OCI-LY7 (cell line): ENCODE measurements around the gene RPS14. TPM values are rescaled to one million over a fixed set of nuclear protein-coding genes. Genes with fewer than 3 reads are reported as not detected.

Experiments
- BruUV-seq: library from RNA; stranded (reverse); fragments of 400-500 nt; replicated peaks from 2 replicates; lab custom pipeline; 2021; lab: Mats Ljungman, UMichigan
- CTCF ChIA-PET: fragments of 300-600 bp; sonication (Branson Sonifier 250); formaldehyde crosslinking; loops from one replicate; lab custom pipeline; 2022; ENCODE audit warnings: antibody characterized with exemption; ENCODE audit not compliant: unreplicated experiment; lab: Charles Lee
- POLR2A ChIA-PET: fragments of 300-600 bp; sonication (Branson Sonifier 250); formaldehyde crosslinking; loops from one replicate; lab custom pipeline; 2022; ENCODE audit warnings: antibody characterized with exemption; lab: Charles Lee
- DNase-seq: peaks from one replicate; pipeline ENCODE4 v3.0.0-alpha.2; 2015; ENCODE audit warnings: low spot score
- H2AFZ ChIP-seq: fragments of 200-600 bp; sonication (generic), shearing (Covaris generic); 2 replicates; pipeline ENCODE4 v1.6.1; 2014; ENCODE audit warnings: mild to moderate bottlenecking, antibody characterized with exemption, low read length, moderate library complexity
- H3K27ac ChIP-seq: fragments of 200-600 bp; sonication (generic); 2 replicates; pipeline ENCODE4 v1.5.1; 2014; ENCODE audit warnings: mixed run types, low read depth, mild to moderate bottlenecking, moderate library complexity, low read length, inconsistent platforms; ENCODE audit not compliant: poor library complexity, severe bottlenecking
- H3K36me3 ChIP-seq: fragments of 200-600 bp; sonication (generic); 2 replicates; pipeline ENCODE4 v1.6.1; 2014; ENCODE audit warnings: mild to moderate bottlenecking, antibody characterized with exemption, low read length, moderate library complexity, mixed read lengths; ENCODE audit not compliant: insufficient read depth
- H3K4me1 ChIP-seq: fragments of 200-600 bp; sonication (generic); 2 replicates; pipeline ENCODE4 v1.5.1; 2014; ENCODE audit warnings: mild to moderate bottlenecking, low read length; ENCODE audit not compliant: insufficient read depth, poor library complexity, severe bottlenecking
- H3K4me2 ChIP-seq: fragments of 200-600 bp; sonication (generic); 2 replicates; pipeline ENCODE4 v1.6.1; 2014; ENCODE audit warnings: mild to moderate bottlenecking, low read length
- H3K4me3 ChIP-seq: fragments of 200-600 bp; sonication (generic); 2 replicates; pipeline ENCODE4 v1.5.1; 2014; ENCODE audit warnings: mild to moderate bottlenecking, low read depth, low read length; ENCODE audit not compliant: poor library complexity, severe bottlenecking
- H3K79me2 ChIP-seq: fragments of 200-600 bp; sonication (generic); 2 replicates; pipeline ENCODE4 v1.6.1; 2016; ENCODE audit warnings: low read depth, mild to moderate bottlenecking, low read length, moderate library complexity, mixed read lengths; ENCODE audit not compliant: insufficient read depth
- H3K9me2 ChIP-seq: fragments of 200-600 bp; sonication (generic); 2 replicates; pipeline ENCODE4 v1.6.1; 2016; ENCODE audit warnings: mild to moderate bottlenecking, low read length, mixed read lengths; ENCODE audit not compliant: insufficient read depth
- H3K9me3 ChIP-seq: fragments of 200-600 bp; sonication (generic); 2 replicates; pipeline ENCODE4 v1.6.1; 2014; ENCODE audit warnings: mild to moderate bottlenecking, mixed run types, low read length, mixed read lengths
- H4K20me1 ChIP-seq: fragments of 200-600 bp; sonication (generic); 2 replicates; pipeline ENCODE4 v1.6.1; 2014; ENCODE audit warnings: mild to moderate bottlenecking, antibody characterized with exemption, low read length, moderate library complexity, mixed read lengths; ENCODE audit not compliant: insufficient read depth
- EZH2phosphoT487 ChIP-seq: fragments of 200-600 bp; sonication (generic); IDR thresholded peaks from 2 replicates; pipeline ENCODE4 v1.6.1; 2018; ENCODE audit warnings: low read depth, borderline replicate concordance, mild to moderate bottlenecking, mixed run types, antibody characterized with exemption, low read length, moderate library complexity, mixed read lengths
- intact Hi-C: fragments of 100-400 bp; cut with micrococcal nuclease; formaldehyde crosslinking; loops from one replicate; pipeline ENCODE4 v1.10.0; 2022; ENCODE audit not compliant: unreplicated experiment
- total RNA-seq, 2 experiments: library from RNA; depleted of rRNA in 1 of 2; stranded (reverse); fragments of >200 nt in 1 of 2; shearing (Covaris generic) in 1 of 2; gene quantifications; 2 replicates each; pipeline ENCODE4 v1.2.3, GENCODE V29; 2014 to 2022
- TF ChIP-seq, protein P1 (sequence below): fragments of 200-600 bp; sonication (generic); conservative IDR thresholded peaks from 2 replicates; pipeline ENCODE4 v1.5.1; 2014; ENCODE audit warnings: mild to moderate bottlenecking, antibody characterized with exemption, low read length, moderate library complexity, mixed read lengths

RPS14 gene
- total RNA-seq, 2 experiments from 2014 or later, result 2,281 to 2,304 TPM

- no peaks in the 10 kb centered on the region; the same call in 1 of the 2 replicates for H4K20me1 ChIP-seq
- POLR2A ChIA-PET, result interaction anchor here (1.5 to 2.7 kb wide), 2 partner anchors 8 to 18 kb away, joined by 4 to 19 read pairs; no protein-coding TSS in a partner anchor
- no peak overlapping the region for H3K27ac ChIP-seq
- CTCF ChIA-PET, result interaction anchor here (2.0 kb wide), 1 partner anchor 8 kb away, joined by 10 read pairs; no protein-coding TSS in a partner anchor
- intact Hi-C loops, result loop anchor here (10.0 kb wide), 1 partner anchor 656 kb away; the partner anchor contains the start of gene ANXA6
- peaks cover 12% of the 10 kb centered on the region for H3K4me1 ChIP-seq
- BruUV-seq, result no TSS peak
- no peaks in the 10 kb centered on the region for H3K9me3 ChIP-seq
- no peak overlapping the region for H2AFZ ChIP-seq
- H3K79me2 ChIP-seq, result no peaks in the 10 kb centered on the region
- TF ChIP-seq EZH2phosphoT487, result no peak
- DNase-seq, result no peak
- H3K4me3 ChIP-seq, result no peak overlapping the region
- H3K4me2 ChIP-seq, result no peak overlapping the region
- H3K36me3 ChIP-seq, result no peaks in the 10 kb centered on the region
- no peaks in the 10 kb centered on the region for H3K9me2 ChIP-seq
These were observed 49.0 kb upstream of the RPS14 start for GRCh38 chr5:150498501-150498900.

- H3K79me2 ChIP-seq, result no peaks in the 10 kb centered on the region
- H3K4me3 ChIP-seq, result no peak overlapping the region
- no peak for DNase-seq
- no peak overlapping the region for H3K4me2 ChIP-seq
- H3K4me1 ChIP-seq, result peaks cover 12% of the 10 kb centered on the region
- TF ChIP-seq, protein P1, sequence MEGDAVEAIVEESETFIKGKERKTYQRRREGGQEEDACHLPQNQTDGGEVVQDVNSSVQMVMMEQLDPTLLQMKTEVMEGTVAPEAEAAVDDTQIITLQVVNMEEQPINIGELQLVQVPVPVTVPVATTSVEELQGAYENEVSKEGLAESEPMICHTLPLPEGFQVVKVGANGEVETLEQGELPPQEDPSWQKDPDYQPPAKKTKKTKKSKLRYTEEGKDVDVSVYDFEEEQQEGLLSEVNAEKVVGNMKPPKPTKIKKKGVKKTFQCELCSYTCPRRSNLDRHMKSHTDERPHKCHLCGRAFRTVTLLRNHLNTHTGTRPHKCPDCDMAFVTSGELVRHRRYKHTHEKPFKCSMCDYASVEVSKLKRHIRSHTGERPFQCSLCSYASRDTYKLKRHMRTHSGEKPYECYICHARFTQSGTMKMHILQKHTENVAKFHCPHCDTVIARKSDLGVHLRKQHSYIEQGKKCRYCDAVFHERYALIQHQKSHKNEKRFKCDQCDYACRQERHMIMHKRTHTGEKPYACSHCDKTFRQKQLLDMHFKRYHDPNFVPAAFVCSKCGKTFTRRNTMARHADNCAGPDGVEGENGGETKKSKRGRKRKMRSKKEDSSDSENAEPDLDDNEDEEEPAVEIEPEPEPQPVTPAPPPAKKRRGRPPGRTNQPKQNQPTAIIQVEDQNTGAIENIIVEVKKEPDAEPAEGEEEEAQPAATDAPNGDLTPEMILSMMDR, result no peak
- TF ChIP-seq EZH2phosphoT487, result no peak
- no peaks in the 10 kb centered on the region; the same call in 1 of the 2 replicates for H4K20me1 ChIP-seq
- ChIA-PET CTCF (interaction anchor here (2.0 kb wide), 1 partner anchor 8 kb away, joined by 10 read pairs; no protein-coding TSS in a partner anchor), POLR2A (interaction anchor here (2.7 kb wide), 1 partner anchor 8 kb away, joined by 19 read pairs; no protein-coding TSS in a partner anchor)
- no peak overlapping the region for H3K27ac ChIP-seq
- BruUV-seq, result no TSS peak
- H3K9me2 ChIP-seq, result no peaks in the 10 kb centered on the region
- intact Hi-C loops, result loop anchor here (10.0 kb wide), 1 partner anchor 657 kb away; the partner anchor contains the start of gene ANXA6
- H3K36me3 ChIP-seq, result no peaks in the 10 kb centered on the region
- no peak overlapping the region for H2AFZ ChIP-seq
- no peaks in the 10 kb centered on the region for H3K9me3 ChIP-seq
These were observed 48.4 kb upstream of the RPS14 start for GRCh38 chr5:150497989-150498317.

DNA sequence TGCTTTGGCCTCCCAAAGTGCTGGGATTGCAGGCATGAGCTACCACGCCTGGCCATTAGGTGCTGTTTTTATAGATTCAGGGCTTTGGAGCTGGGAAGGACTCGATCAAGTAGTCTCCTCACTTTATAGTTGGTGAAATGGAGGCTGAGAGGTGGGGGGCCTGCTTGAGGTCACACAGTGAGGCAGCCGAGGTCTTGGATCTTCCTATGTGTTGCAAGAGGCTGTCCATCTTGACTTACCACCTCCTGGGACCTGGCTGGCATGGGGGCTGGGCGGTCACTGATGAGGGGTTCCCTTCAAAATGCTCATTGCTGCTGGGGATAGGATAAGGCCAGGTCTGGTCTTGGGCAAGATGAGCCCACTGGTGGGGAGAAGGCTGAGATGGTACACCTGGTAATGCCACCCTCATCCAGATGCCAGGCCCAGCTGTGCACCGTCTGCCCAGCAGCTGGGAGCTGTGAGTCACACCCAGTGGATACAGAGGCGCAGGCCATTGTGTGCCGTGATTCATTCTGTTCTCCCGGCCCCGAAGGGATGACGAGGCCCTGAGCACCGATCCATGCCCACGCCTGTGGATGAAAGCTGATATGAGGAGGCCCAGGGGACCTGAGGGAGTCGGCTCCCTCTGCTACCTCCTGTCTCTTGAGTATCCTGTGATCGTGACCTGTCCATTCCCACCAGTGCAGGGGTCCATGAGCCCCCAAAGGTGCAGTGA is 47.9 kb upstream of the RPS14 start:
- Histone ChIP-seq H3K4me1 (peaks cover 13% of the 10 kb centered on the region), H3K9me3 (no peaks in the 10 kb centered on the region), H2AFZ (no peak overlapping the region), H3K36me3 (no peaks in the 10 kb centered on the region), H3K4me2 (no peak overlapping the region), H4K20me1 (no peaks in the 10 kb centered on the region; the same call in 1 of the 2 replicates), H3K9me2 (no peaks in the 10 kb centered on the region), H3K79me2 (no peaks in the 10 kb centered on the region), H3K4me3 (no peak overlapping the region), H3K27ac (no peak overlapping the region)
- TF ChIP-seq EZH2phosphoT487, result no peak
- TF ChIP-seq, protein P1, result no peak
- CTCF ChIA-PET, result interaction anchor here (2.0 kb wide), 1 partner anchor 7 kb away, joined by 10 read pairs; no protein-coding TSS in a partner anchor
- POLR2A ChIA-PET, result interaction anchor here (0.6 to 2.7 kb wide), 3 partner anchors 7 to 701 kb away, joined by 3 to 19 read pairs (median 3); no protein-coding TSS in a partner anchor
- no peak for DNase-seq
- intact Hi-C loops, result loop anchor here (10.0 kb wide), 1 partner anchor 657 kb away; the partner anchor contains the start of gene ANXA6
- no TSS peak for BruUV-seq
